Measurements from ENCODE around the gene DNM3.
"Not testable (repeated sequence)": the region's sequence is repeated elsewhere in the genome, so short reads cannot be mapped to it uniquely, and the experiment has no call there.

DNM3 gene

DNA sequence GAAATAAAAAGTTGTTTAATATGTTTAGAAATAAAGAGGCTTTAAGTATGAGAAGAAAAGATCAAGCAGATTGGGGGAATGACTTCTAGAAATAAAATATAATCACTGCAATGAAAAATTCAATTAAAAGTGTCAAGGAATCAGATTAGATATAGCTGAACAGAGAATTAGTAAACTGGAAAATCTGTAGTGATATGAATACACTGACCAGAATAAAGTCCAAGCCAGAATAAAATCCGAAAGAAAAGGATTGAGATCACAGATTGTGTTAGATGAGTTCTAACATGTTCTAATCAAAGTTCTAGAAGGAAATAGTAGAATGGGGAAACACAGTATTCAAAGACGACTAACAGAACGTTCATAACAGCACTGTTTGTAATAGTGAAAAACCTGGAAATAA, 506.1 kb downstream of the DNM3 start:
- DNase-seq (ENCODE audit: low read depth in 2 of 2, low spot score in 1 of 2) = no peak

GRCh38 chr1:172350856-172351255, 509.6 kb downstream of the DNM3 start:
- no peak for DNase-seq (ENCODE audit: low read depth in 2 of 2, low spot score in 1 of 2)

DNA sequence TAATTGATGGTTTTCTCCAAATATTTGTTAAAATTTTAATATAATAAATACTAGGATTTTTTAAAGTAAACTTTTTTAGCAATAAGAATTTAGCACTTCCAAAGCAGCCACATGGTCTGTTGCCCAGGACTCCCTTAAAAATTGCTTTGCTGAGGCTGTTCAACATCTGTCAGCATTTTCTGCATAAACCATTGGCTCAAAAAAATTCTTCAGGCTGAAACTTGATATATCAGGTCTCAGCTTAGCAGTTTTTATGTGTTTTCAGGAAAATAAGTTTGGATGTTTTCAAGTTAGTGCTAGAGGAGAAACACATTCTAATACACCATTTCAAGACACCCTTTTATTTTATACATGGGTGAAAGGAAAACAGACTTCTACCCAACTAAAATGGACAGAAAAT, 510.0 kb downstream of the DNM3 start:
- no peak for DNase-seq (ENCODE audit: low read depth in 2 of 2, low spot score in 1 of 2)

DNA sequence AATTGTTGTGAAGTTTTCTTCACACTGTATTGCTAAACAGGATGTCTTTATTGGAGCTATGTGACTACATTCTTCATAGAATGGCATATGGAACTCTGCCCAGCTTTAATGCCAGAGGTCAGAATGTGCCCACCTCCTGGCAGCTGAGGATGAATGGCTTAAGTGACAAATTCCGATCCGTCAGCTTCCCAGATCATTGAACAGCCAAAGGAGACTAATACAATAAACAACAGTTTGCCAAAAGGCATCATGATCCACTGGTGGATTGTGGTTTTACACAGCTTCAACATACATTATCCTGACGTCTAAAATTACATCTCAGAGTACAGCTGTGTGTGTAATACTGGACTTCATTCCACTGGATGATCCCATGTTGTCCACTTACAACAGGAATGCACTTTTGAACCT, 510.5 kb downstream of the DNM3 start:
- no peak for DNase-seq (ENCODE audit: low read depth in 2 of 2, low spot score in 1 of 2)

DNA sequence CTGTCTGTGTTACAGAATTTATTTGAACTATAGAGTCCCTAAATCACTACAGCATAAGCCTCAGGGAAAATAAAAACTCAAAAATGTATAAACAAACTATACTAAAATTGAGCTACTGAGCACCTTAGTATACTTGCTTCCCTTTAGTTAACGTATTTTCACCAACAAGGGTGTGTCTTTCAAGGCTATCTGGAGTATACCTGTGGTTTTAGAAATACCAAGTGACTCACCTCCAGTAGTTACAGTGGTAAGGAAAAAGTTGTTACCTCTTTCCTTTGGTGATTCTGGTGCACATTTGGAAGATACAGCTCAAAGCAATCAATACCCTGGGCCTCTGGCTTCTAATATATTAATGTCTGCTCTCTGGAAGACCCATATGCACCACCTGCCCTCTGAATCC, 511.1 kb downstream of the DNM3 start:
- DNase-seq (ENCODE audit: low read depth in 2 of 2, low spot score in 1 of 2) = no peak

DNA sequence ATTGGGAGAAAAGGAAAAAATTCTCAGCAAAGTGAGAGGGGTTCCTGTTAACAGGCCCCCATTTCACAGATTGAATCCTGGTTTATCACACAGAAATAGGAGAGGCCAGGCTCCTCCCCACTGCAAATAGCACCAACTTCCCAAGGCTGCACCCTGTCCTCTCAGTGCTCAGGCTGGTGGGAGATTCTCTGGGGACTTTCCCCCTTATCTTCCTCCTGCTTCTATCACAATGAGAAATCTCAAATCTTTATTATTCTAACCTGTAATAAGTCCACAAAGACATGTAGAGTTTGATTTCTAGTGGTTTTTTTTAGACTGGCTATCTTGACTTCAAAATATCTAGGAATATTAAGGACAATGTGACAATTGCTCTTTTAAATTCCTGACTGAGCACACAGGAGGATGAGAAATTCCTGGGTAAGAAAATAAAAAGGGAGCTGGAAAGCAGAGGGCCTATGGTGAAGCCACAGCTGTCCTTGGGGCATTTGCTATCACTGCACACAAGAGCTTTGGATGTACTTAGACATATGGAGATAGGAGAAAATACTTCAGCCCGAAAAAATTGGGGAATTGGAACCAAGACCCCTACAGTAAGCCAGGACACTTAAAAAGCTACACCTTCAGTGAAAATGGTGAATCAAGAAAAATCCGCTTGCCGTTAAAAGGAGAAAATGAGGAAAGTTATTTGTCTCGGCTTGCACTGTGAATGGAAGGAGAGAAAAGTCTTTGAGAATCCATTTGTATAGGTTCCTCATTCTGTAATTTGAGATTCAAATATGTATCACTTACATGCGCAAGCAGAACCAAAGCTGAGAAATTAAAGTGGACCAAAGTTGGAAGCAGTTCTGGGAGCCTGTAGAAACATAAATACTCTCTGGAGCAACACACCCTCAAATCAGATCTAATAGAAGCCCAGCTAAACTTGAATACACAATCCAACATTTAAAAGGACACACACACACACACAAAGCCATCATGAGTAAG, 513.3 kb downstream of the DNM3 start:
- DNase-seq (ENCODE audit: low read depth in 2 of 2, low spot score in 1 of 2) = no peak

GRCh38 chr1:172356620-172357019, 515.3 kb downstream of the DNM3 start:
- DNase-seq (ENCODE audit: low read depth in 2 of 2, low spot score in 1 of 2) = no peak

DNA sequence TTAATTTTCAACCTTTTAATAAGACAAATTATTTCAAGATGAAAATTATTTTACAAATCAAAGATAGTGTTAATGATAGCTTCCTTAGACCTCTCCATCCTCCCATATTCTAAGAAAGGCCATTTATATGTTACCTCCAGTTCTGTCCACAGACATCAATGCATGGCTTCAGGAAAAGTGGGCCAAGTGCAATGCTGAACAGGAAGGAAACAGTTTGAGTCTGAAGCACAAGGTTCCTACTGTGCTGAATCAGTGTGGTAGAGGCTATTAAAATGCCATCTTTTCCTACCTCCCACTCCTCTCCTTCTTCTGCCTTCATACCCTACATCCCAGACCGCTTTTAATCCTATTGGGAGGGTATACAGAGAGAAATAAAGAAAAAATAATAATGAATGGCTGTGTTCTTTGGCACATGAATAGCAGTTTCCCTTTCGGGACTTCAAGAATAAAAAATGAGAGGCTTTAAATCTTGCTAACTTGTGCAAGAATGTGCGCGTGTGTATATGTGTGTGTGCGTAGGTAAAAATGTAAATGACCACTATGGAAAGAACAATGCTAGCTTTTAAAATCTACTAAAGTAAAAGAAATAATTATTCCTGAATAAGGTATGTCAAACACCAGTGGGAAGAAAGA, 516.6 kb downstream of the DNM3 start:
- DNase-seq (ENCODE audit: low read depth in 2 of 2, low spot score in 1 of 2) = no peak

DNA sequence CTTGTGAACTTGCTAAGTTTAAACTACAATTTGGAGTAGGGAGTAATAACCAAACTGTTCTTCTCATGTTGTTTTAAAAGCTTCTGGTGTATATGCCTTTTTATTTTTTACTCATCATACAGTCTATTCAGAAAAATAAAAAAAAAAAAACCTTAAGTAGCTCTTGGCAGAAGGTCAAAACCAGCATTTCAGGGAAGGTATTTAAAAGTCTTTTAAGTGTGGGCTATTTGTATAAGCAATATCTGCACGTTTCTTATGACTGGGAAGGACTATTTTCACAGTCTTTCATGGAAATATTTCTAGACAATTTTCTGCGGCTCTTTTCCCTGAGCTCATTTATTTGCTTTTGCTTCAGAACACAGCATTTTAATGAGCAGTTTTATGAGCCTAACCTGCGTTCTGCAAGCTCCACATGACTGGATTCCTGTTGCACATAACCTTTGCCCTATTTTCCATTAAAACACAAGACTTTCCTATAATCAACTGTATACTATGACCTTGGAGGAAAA, 518.2 kb downstream of the DNM3 start:
- no peak for DNase-seq (ENCODE audit: low read depth in 2 of 2, low spot score in 1 of 2)

- no peak for DNase-seq (ENCODE audit: low read depth in 2 of 2, low spot score in 1 of 2)
These were observed 519.2 kb downstream of the DNM3 start for GRCh38 chr1:172360511-172360910.

DNA sequence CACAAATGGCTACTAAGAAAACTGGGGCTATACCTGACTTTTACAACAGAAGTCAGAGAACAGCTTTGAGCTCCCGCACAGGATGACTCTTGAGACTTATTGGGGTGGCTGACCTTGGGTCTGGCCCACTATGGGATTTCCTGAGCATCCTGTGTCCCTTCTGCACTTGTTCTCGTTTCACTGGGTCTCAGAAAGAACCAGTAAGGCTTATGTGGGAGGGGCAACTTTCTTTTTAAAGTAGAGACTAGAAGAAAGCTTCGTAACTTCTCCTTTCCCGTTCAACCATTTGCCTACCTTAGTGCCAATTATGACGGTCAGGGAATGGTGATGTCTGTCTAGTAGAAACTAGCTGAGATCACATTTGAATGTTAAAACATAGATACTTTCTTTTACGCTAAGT, 519.7 kb downstream of the DNM3 start:
- DNase-seq (ENCODE audit: low read depth in 2 of 2, low spot score in 1 of 2) = no peak

DNA sequence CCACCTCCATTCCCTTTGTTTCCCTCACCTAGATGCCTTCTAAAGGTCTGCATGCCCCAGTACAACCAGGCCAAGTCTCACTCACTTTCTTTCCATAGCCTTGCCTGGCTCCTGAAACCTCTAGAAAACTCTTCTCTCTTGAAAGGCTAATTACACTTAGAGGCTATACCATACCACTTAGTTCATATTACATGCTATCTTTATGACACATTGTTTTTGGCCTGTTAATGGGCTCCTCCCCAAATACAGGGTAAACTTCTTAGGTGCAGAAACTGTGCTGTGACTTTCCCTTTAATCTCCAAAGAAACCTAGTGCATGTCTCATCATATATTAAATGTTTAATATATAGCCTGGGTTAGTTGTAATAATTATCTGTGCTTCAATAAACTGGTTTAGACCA, 522.6 kb downstream of the DNM3 start:
- DNase-seq (ENCODE audit: low read depth in 2 of 2, low spot score in 1 of 2) = no peak

DNA sequence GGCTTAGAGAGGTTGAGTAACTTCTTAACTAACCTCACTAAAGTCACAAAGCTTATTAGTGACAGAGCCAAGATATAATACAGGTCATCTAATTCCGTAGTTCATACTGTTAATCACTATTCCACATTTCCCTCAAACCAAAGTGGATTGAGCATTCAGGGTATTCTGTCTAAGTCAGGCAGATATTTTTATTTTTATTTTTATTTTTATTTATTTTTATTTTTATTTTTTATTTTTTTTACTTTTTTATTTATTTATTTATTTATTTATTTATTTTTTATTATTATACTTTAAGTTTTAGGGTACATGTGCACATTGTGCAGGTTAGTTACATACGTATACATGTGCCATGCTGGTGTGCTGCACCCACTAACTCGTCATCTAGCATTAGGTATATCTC, 530.3 kb downstream of the DNM3 start:
- not testable (repeated sequence) for DNase-seq (ENCODE audit: low read depth in 2 of 2, low spot score in 1 of 2)

DNA sequence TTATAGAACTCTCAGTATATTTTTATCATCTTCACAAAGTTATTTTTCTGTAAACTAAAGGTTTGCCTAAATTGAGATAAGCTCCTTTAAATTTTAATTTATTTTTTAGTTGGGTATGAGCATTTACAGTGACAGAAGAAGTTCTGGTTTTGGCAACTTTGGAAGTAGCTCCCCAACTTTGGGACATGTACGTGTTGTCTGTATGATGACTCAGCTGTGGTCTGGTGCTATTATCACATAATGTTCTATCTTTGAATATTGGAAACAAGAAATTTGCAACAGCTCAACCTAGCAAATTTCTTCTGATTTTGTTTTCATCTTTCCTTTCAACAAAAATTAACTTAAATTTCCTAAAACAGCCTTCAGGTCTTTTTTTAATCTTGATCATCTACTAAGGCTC, 532.6 kb downstream of the DNM3 start:
- no peak for DNase-seq (ENCODE audit: low read depth in 2 of 2, low spot score in 1 of 2)

GRCh38 chr1:172375211-172375631, 533.9 kb downstream of the DNM3 start:
- no peak for DNase-seq (ENCODE audit: low read depth in 2 of 2, low spot score in 1 of 2)

GRCh38 chr1:172376431-172376830, 535.1 kb downstream of the DNM3 start:
- DNase-seq (ENCODE audit: low read depth in 2 of 2, low spot score in 1 of 2) = no peak

GRCh38 chr1:172377565-172377964, 536.3 kb downstream of the DNM3 start:
- DNase-seq (ENCODE audit: low read depth in 2 of 2, low spot score in 1 of 2) = no peak

GRCh38 chr1:172378109-172378760, 536.9 kb downstream of the DNM3 start:
- DNase-seq (ENCODE audit: low read depth in 2 of 2, low spot score in 1 of 2) = no peak

- DNase-seq (ENCODE audit: low read depth in 2 of 2, low spot score in 1 of 2) = no peak
These were observed 539.3 kb downstream of the DNM3 start for GRCh38 chr1:172380441-172381244.

DNA sequence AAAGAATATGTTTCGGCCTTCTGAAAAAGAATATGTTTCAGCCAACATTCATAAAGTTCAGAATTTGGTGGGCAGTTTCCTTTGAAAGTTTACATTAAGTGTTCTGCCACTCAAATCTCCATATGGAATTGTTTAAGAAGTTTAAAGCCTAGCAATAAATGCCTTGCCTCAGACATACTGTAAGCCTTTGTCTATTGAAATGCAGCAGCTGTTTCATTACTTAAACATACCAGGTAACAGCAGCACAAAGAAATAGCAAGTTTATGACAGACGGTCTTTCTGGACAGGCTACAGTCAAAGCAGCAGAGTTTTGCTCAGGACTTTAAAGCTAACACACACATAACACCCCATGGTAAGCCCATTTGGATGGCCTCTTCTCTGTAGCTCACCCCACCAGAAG, 540.6 kb downstream of the DNM3 start:
- no peak for DNase-seq (ENCODE audit: low read depth in 2 of 2, low spot score in 1 of 2)

DNA sequence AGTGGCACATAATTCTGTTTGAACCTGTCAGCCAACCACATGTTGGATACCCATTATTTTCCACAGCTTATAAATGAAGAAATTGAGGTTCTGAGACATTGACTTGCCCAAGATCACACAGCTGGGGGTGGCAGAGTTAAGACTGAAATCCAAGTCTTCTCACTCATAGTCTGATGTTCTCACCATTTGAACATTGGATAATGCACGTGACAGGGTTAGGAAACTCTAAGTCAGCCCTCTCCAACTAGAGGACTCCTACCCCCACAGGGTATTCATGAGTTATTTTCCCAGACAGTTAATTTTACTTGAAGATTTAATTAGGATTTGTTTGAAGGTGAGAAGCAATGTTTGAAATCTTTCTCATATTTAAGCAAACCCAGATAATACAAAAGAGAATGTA, 541.1 kb downstream of the DNM3 start:
- no peak for DNase-seq (ENCODE audit: low read depth in 2 of 2, low spot score in 1 of 2)
